GM12801 (cell line): Measurements from ENCODE around the gene FGD3.

Experiments
- TF ChIP-seq, protein P1 (sequence below): IDR thresholded peaks from one replicate; pipeline ENCODE4 v1.5.1; 2011; ENCODE audit warnings: control low read depth; ENCODE audit not compliant: insufficient read length; ENCODE audit errors: extremely low read depth

FGD3 gene

DNA sequence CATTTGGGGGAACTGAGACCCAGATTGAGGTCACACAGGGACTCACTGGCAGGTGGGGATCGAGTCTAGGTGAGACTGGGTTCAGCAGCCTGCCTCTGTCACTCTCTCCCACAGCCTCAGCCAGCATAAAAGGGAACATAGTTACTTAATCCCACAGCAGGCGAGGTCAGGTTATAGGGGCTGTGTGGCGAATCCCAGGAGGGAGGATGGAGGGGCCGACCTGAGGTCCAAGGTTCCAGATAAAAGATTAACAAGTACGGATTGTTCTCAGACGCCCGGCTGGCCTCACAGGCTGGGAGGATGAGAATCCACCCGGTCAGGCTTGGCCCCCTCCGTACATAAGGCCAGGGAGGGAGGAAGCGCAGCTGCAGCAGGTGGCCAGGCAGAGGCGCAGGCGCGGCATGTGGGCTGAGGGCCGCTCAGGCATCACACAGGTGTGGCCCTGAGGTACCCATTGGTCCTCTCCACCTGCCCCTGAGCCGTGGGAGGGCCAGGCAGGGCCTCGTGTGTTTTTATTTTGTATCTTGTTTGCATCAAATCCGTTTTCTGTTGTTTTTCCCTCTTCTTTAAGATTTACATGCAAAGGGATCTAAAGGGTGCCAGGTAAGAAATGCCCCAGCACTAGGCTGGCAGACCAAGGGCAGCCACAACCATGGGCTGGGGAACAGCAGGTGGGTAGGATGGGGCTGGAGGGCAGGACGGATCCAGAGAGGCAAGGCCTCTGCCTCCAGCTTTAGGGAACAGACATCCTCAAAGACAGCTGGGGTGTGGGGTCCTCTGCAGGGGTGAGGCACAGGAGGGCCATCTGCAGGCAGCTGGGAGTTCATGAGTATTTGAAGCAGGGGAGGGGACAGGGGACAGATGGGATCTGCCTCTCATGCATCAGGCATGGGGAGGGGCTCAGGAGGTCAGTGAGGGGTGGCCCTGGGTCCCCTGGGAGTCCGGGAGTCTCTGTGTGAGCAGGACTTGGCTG is 114.8 kb downstream of the FGD3 start:
- TF ChIP-seq, protein P1, sequence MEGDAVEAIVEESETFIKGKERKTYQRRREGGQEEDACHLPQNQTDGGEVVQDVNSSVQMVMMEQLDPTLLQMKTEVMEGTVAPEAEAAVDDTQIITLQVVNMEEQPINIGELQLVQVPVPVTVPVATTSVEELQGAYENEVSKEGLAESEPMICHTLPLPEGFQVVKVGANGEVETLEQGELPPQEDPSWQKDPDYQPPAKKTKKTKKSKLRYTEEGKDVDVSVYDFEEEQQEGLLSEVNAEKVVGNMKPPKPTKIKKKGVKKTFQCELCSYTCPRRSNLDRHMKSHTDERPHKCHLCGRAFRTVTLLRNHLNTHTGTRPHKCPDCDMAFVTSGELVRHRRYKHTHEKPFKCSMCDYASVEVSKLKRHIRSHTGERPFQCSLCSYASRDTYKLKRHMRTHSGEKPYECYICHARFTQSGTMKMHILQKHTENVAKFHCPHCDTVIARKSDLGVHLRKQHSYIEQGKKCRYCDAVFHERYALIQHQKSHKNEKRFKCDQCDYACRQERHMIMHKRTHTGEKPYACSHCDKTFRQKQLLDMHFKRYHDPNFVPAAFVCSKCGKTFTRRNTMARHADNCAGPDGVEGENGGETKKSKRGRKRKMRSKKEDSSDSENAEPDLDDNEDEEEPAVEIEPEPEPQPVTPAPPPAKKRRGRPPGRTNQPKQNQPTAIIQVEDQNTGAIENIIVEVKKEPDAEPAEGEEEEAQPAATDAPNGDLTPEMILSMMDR = no peak

DNA sequence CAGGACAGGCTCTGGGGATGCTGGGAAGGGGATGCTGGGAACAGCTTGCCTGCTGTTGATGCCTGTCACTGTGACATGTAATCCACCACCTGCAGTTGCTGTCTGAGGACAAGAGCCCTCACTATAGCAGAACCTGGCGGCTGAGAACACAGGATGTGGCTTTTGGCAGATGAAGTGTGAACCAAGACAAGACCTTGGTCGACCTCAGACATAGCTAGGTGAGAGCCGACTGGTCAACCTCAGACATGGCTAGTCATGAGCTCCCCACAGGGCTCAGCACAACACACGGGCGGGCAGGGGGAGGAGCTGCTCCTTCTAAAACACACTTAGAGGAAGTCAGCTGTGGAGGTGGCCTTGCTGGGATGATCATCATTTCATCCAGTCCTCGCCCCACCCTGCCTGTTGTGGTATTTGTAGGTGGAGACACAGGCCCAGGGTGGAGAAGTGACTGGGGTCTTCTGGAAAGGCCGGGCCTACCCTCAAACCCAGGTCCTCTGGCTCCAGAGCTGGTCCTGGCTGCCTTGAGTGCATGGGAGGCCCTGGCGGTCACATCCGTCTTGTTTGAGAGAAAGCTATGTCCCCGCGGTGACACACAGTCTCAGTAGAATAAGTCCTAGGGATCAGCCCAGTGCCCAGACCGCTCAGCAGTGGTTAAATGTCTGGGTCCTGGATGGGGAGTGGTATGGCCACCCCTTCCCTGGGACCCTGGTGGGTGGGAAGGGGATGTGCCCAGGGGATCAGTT is 117.2 kb downstream of the FGD3 start:
- TF ChIP-seq, protein P1 = no peak

DNA sequence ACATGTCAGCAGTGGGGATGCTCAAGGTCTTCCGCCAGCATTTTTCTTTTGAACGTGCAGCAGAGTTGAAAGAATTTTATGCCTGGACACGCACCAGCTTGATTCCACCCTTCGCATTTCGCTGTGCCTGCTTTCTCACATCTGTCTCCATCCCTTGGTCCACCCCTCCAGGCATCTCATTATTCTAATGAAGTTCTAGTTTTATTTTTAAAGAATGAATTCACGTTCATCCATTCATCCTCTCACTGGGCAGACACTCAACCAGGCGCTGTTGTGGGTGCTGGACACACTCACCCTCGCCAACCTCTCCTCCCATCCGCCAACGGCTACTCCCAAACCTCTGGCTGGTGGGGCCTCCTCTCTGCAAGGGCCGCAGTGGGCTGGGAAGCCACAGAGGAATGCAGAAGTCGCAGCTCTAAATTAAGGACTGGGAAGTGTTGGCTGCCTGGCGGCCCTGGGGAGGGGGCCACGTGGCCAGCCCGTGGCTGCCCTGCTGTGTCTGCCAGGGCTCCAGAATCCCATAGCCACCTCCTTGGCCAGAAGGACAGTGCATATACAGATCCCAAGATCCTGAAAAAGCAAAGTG is 117.9 kb downstream of the FGD3 start:
- TF ChIP-seq, protein P1 = no peak

DNA sequence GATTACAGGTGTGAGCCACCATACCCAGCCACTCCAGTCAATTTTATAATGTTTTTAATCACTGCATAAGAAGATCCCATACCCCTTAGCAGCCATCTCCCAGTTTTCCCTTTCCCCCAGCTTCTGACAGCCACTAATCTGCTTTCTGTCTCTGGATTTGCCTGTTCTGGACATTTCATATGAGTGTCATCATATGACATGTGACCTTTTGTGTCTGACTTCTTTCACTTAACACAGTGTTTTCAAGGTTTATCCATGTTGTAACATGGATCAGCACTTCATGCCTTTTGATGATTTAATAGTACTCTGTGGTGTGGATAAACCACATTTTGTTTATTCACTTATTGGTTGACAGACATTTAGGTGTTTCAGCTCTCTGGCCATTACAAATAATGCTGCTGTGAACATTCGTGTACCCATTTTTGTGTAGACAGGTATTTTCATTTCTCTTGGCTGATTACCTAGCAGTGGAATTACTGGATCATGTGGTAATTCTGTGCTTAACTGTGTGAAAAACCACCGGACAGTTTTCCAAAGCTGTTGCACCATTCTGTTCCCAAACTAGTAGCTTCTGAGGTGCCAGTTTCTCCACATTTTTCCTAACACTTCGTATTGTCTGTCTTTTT is 119.8 kb downstream of the FGD3 start:
- TF ChIP-seq, protein P1 = no peak

DNA sequence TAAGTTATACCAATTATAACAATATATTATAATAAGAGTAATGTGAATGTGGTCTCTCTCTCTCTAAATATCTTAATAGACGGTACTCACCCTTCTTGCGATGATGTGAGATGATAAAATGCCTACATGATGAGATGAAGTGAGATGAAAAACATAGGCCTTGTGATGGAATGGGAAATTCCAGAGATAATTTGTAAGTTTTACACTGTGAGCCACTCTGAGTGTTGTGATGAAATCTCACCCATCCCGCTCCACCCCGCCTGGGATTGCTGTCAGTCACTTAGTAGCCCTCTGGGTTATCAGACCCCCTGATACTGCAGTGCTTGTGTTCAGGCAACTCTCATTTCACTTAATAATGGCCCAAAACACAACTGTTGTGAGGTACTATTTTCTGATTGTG is 121.6 kb downstream of the FGD3 start:
- TF ChIP-seq, protein P1 = no peak

DNA sequence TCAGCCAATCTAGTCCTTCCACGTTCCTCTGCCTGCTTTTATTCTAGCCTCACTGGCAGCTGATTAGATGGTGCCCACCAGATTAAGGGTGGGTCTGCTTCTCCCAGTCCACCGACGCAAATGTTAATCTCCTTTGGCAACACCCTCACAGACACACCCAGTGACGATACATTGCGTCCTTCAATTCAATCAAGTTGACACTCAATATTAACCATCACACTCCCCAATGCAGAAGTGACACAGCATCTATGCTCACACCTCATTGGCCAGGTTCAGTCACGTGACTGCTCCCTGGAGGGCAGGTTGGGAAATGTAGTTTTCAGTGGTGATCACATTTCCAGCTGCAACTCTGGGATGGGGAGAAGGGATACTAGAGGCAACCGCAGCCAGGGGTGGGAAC is 124.1 kb downstream of the FGD3 start:
- TF ChIP-seq, protein P1 = no peak

DNA sequence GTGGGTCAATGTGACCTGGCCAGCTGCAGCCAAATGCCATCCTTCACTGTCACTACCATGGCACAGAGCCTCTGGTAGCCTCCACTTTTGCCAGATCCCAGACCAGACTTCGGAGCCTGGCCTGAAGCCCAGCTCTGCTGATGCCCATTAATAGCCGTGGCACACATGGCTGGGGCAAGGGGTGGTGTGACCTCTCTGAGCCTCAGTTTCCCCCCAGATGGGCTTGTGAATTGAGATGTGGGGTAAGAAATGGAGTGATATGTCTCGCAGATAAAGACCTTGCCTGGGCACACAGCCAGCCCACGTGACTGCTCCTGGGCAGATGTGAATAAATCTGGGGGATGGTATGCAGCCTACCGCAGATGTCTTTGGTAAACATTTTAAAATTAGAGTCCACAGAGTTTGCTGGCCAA is 125.1 kb downstream of the FGD3 start:
- TF ChIP-seq, protein P1 = no peak
